ENCODE measurements around the gene CA5B.
"Not testable (repeated sequence)": the region's sequence is repeated elsewhere in the genome, so short reads cannot be mapped to it uniquely, and the experiment has no call there.

Gene CA5B

GRCh38 chrX:15815779-15816437, 77.8 kb downstream of the CA5B start:
- no peak for DNase-seq

GRCh38 chrX:15816438-15816809, 78.4 kb downstream of the CA5B start:
- DNase-seq, result no peak

- no peak for DNase-seq
These were observed 78.8 kb downstream of the CA5B start for GRCh38 chrX:15816886-15817285.

- no peak for DNase-seq
These were observed 82.3 kb downstream of the CA5B start for GRCh38 chrX:15820106-15821073.

GRCh38 chrX:15822922-15823321, 84.9 kb downstream of the CA5B start:
- no peak for DNase-seq

GRCh38 chrX:15825936-15826335, 87.9 kb downstream of the CA5B start:
- no peak for DNase-seq

- no peak for DNase-seq
These were observed 91.1 kb downstream of the CA5B start for GRCh38 chrX:15829217-15829616.

- DNase-seq, result not testable (repeated sequence)
These were observed 93.3 kb downstream of the CA5B start for GRCh38 chrX:15831347-15831746.

GRCh38 chrX:15834053-15834452, 96.0 kb downstream of the CA5B start:
- DNase-seq, result no peak

GRCh38 chrX:15834827-15835595, 96.9 kb downstream of the CA5B start:
- DNase-seq, result no peak

Measured in activated CD4-positive, CD25-positive, alpha-beta regulatory T cell treated with anti-CD3 and anti-CD28 coated beads, Interleukin-2, amount 50 U/mL, for 72 hours (primary cell).